T1000 (cell line): ENCODE data around the gene CMC1.
"Not testable (repeated sequence)": the region's sequence is repeated elsewhere in the genome, so short reads cannot be mapped to it uniquely, and the experiment has no call there.

ENCODE experiments used
- DNase-seq: peaks from one replicate; lab custom pipeline; 2025; ENCODE audit warnings: mixed read lengths; lab: John Stamatoyannopoulos, UW

Gene CMC1

GRCh38 chr3:28244491-28244890 lies 3.1 kb downstream of the CMC1 start:
- no peak for DNase-seq

GRCh38 chr3:28247286-28247685 lies 5.9 kb downstream of the CMC1 start:
- no peak for DNase-seq

GRCh38 chr3:28250999-28251398 lies 9.6 kb downstream of the CMC1 start:
- DNase-seq, result no peak

- DNase-seq, result no peak
Observed at GRCh38 chr3:28252001-28252431, 10.6 kb downstream of the CMC1 start.

GRCh38 chr3:28253040-28253715 lies 11.8 kb downstream of the CMC1 start:
- DNase-seq, result no peak

- no peak for DNase-seq
Observed at GRCh38 chr3:28262001-28262400, 20.6 kb downstream of the CMC1 start.

- DNase-seq, result no peak
Observed at GRCh38 chr3:28265641-28266040, 24.2 kb downstream of the CMC1 start.

- DNase-seq, result no peak
Observed at GRCh38 chr3:28267984-28268849, 26.8 kb downstream of the CMC1 start.

- DNase-seq, result no peak
Observed at GRCh38 chr3:28268989-28269388, 27.6 kb downstream of the CMC1 start.

GRCh38 chr3:28269884-28270283 lies 28.5 kb downstream of the CMC1 start:
- not testable (repeated sequence) for DNase-seq

- DNase-seq, result no peak
Observed at GRCh38 chr3:28273837-28274236, 32.4 kb downstream of the CMC1 start.

- no peak for DNase-seq
Observed at GRCh38 chr3:28278918-28279317, 37.5 kb downstream of the CMC1 start.

GRCh38 chr3:28279770-28280169 lies 38.4 kb downstream of the CMC1 start:
- no peak for DNase-seq

GRCh38 chr3:28280781-28281180 lies 39.4 kb downstream of the CMC1 start:
- no peak for DNase-seq

GRCh38 chr3:28286595-28286994 lies 45.2 kb downstream of the CMC1 start:
- DNase-seq, result no peak

GRCh38 chr3:28287046-28287445 lies 45.6 kb downstream of the CMC1 start:
- DNase-seq, result no peak

- no peak for DNase-seq
Observed at GRCh38 chr3:28290863-28291300, 49.5 kb downstream of the CMC1 start.

- DNase-seq, result no peak
Observed at GRCh38 chr3:28291577-28291976, 50.2 kb downstream of the CMC1 start.

GRCh38 chr3:28292622-28293021 lies 51.2 kb downstream of the CMC1 start:
- DNase-seq, result no peak

- DNase-seq, result no peak
Observed at GRCh38 chr3:28294667-28295413, 53.4 kb downstream of the CMC1 start.

GRCh38 chr3:28295898-28296490 lies 54.6 kb downstream of the CMC1 start:
- DNase-seq, result no peak

GRCh38 chr3:28299705-28300104 lies 58.3 kb downstream of the CMC1 start:
- no peak for DNase-seq
